Body of pancreas (tissue), 4 donors: ENCODE measurements around the gene MRTFA.

ENCODE experiments used
- POLR2A ChIP-seq, 3 donors: fragments of 450-650 bp; IDR thresholded peaks; one replicate each; pipeline ENCODE4 v1.6.1; 2016; ENCODE audit warnings: antibody characterized with exemption in 3 of 3, mild to moderate bottlenecking in 2 of 3
- TF ChIP-seq, protein P1 (sequence below), 7 experiments: fragments of 450-650 bp in 4 of 7; fragments of 200-600 bp in 3 of 7; sonication (generic) in 3 of 7; IDR thresholded peaks; one replicate each; pipeline ENCODE4 v1.5.1; 2016 to 2019; ENCODE audit warnings: antibody characterized with exemption in 7 of 7

GRCh38 chr22:40670058-40670457 is 33.5 kb upstream of the MRTFA start:
- TF ChIP-seq, protein P1, sequence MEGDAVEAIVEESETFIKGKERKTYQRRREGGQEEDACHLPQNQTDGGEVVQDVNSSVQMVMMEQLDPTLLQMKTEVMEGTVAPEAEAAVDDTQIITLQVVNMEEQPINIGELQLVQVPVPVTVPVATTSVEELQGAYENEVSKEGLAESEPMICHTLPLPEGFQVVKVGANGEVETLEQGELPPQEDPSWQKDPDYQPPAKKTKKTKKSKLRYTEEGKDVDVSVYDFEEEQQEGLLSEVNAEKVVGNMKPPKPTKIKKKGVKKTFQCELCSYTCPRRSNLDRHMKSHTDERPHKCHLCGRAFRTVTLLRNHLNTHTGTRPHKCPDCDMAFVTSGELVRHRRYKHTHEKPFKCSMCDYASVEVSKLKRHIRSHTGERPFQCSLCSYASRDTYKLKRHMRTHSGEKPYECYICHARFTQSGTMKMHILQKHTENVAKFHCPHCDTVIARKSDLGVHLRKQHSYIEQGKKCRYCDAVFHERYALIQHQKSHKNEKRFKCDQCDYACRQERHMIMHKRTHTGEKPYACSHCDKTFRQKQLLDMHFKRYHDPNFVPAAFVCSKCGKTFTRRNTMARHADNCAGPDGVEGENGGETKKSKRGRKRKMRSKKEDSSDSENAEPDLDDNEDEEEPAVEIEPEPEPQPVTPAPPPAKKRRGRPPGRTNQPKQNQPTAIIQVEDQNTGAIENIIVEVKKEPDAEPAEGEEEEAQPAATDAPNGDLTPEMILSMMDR (IDR thresholded peaks at IDR 0.05) = no peak
- TF ChIP-seq POLR2A (IDR thresholded peaks at IDR 0.05) = no peak
